ENCODE measurements around the gene NXN. TPM values are rescaled to one million over a fixed set of nuclear protein-coding genes. Genes with fewer than 3 reads are reported as not detected.
A peak's percentile ranks its signal among the peaks of the same experiment; 100 is the strongest.

Gene NXN
- total and polyA plus RNA-seq, 4 experiments from 2014 or later = 0.55 to 2.7 (median 1.9) TPM

DNA sequence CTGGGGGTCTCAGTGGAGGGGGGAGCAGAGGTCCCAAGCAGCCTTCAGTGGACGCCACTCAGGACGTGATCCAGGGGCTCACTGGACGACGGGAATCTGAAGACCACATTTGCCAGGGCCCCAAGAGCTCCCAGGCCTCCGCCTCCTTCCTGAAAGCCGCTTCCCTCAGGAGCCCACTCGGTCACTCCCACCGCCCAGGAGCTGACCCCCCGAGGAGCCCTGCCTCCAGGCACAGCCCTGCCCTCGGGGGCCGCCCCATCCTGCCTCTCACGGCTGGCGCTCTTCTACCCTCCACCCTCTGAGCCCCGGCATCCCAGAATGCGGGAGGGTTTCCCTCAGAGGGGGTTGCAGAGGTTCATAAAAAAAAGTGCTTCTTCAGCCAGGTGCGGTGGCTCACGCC lies 41.6 kb upstream of the NXN start:
- no peak overlapping the region for H3K4me3 Mint-ChIP-seq
- Histone ChIP-seq H3K36me3 (ENCODE audit: insufficient read depth, low read length) (no peaks in the 10 kb centered on the region), H3K27ac (ENCODE audit: low read depth, low read length) (no peak overlapping the region), H3K4me3 (ENCODE audit: low read length in 2 of 2) (no peak overlapping the region), H3K27me3 (ENCODE audit: insufficient read depth, low read length) (no peaks in the 10 kb centered on the region), H3K9me3 (ENCODE audit: control insufficient read depth in 1 of 2, low read length in 2 of 2) (no peaks in the 10 kb centered on the region), H3K4me1 (ENCODE audit: insufficient read depth, low read length) (no peaks in the 10 kb centered on the region)
- CTCF ChIA-PET (ENCODE audit: partially characterized antibody) = no interaction called here
- peaks cover 0 to 4% (median 2%) of the 10 kb centered on the region in 4 donors for H3K4me1 Mint-ChIP-seq
- H3K9me3 Mint-ChIP-seq = no peaks in the 10 kb centered on the region
- POLR2A ChIA-PET (ENCODE audit: partially characterized antibody) = no interaction called here
- no peaks in the 10 kb centered on the region for H3K27me3 Mint-ChIP-seq
- no peak for DNase-seq
- H3K27ac Mint-ChIP-seq = no peak overlapping the region
- intact Hi-C loops (cut with micrococcal nuclease) = no loop called here
- H3K36me3 Mint-ChIP-seq = peaks cover 9 to 11% of the 10 kb centered on the region in 2 donors

DNA sequence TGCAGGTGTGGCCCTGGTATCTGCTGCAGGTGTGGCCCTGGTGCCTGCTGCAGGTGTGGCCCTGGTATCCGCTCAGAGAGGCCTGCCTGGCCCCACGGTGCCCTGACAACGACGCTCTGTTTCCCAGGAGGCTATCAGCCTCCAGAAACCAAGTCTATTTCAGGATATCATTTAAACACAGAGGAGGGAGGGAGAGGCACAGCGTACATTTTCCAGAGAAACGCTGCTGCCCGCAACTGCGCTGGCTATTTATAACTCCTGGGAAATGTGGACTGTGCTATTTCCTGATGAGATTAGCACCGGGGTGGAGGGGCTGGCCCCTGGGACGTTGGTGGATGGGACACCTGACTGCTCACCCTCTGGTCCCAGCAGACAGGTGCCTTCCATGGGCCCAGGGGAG lies 39.9 kb upstream of the NXN start:
- H3K27ac Mint-ChIP-seq = no peak overlapping the region
- H3K36me3 Mint-ChIP-seq = peaks cover 7 to 13% of the 10 kb centered on the region in 2 donors
- intact Hi-C loops (cut with micrococcal nuclease) = no loop called here
- H3K4me3 Mint-ChIP-seq = no peak overlapping the region
- Histone ChIP-seq H3K27me3 (ENCODE audit: insufficient read depth, low read length) (no peaks in the 10 kb centered on the region), H3K4me1 (ENCODE audit: insufficient read depth, low read length) (no peaks in the 10 kb centered on the region), H3K9me3 (ENCODE audit: control insufficient read depth in 1 of 2, low read length in 2 of 2) (no peaks in the 10 kb centered on the region), H3K4me3 (ENCODE audit: low read length in 2 of 2) (no peak overlapping the region), H3K27ac (ENCODE audit: low read depth, low read length) (no peak overlapping the region), H3K36me3 (ENCODE audit: insufficient read depth, low read length) (no peaks in the 10 kb centered on the region)
- peaks cover 0 to 4% (median 4%) of the 10 kb centered on the region in 4 donors for H3K4me1 Mint-ChIP-seq
- ChIA-PET CTCF (ENCODE audit: partially characterized antibody) (no interaction called here), POLR2A (ENCODE audit: partially characterized antibody) (no interaction called here)
- no peaks in the 10 kb centered on the region for H3K27me3 Mint-ChIP-seq
- H3K9me3 Mint-ChIP-seq = no peaks in the 10 kb centered on the region
- no peak for DNase-seq

DNA sequence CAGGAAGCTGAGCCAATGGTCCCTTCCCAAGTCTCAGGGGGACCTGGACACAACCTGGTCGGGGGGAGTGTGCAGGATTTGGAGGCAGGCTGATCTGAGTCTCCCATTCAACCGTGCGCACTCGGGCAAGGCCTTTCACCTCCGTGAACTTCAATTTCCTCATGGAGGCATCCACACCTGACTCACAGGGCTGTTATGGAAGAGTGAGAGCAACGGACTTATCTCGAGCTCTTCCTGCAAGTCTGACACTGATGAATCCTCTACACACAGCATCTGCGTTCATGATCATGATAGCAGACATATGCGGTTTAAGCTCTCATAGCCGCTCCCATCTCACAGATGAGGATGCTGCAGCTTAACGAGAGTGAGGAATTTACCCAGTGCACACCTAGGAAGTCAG lies 39.0 kb upstream of the NXN start:
- no peak overlapping the region for H3K27ac ChIP-seq (ENCODE audit: low read depth, low read length)
- ChIA-PET CTCF (ENCODE audit: partially characterized antibody) (no interaction called here), POLR2A (ENCODE audit: partially characterized antibody) (no interaction called here)
- Mint-ChIP-seq H3K9me3 (no peaks in the 10 kb centered on the region), H3K27ac (no peak overlapping the region), H3K4me1 (peaks cover 0 to 4% (median 4%) of the 10 kb centered on the region in 4 donors), H3K27me3 (no peaks in the 10 kb centered on the region), H3K36me3 (peaks cover 7 to 13% of the 10 kb centered on the region in 2 donors), H3K4me3 (no peak overlapping the region)
- intact Hi-C loops (cut with micrococcal nuclease) = no loop called here
- H3K4me3 ChIP-seq (ENCODE audit: low read length in 2 of 2) = no peak overlapping the region
- no peaks in the 10 kb centered on the region for H3K4me1 ChIP-seq (ENCODE audit: insufficient read depth, low read length)
- no peak for DNase-seq
- no peaks in the 10 kb centered on the region for H3K36me3 ChIP-seq (ENCODE audit: insufficient read depth, low read length)
- H3K27me3 ChIP-seq (ENCODE audit: insufficient read depth, low read length) = no peaks in the 10 kb centered on the region
- H3K9me3 ChIP-seq (ENCODE audit: control insufficient read depth in 1 of 2, low read length in 2 of 2) = no peaks in the 10 kb centered on the region

DNA sequence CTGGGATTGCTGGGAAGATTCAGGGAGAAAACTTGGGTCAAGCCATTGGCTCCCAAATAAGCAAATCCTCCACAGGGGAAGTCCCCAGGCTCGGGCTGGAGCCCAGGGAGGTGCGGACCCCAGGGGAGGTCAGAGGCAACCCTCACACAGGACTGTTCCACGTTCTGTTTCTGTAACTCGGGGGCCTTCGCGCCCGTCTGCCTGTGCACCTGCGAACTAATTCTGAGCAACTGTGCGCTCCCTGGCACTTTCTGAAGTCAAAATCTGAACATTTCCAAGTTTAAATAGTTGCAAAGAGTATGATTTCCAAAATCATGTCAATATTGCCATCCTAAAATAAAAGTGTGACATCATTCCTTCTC lies 34.1 kb upstream of the NXN start:
- H3K27ac Mint-ChIP-seq = peak overlapping the region in 1 of 7 donors; percentile 57
- Histone ChIP-seq H3K27me3 (ENCODE audit: insufficient read depth, low read length) (no peaks in the 10 kb centered on the region), H3K36me3 (ENCODE audit: insufficient read depth, low read length) (peaks cover 17% of the 10 kb centered on the region), H3K9me3 (ENCODE audit: control insufficient read depth in 1 of 2, low read length in 2 of 2) (no peaks in the 10 kb centered on the region), H3K4me1 (ENCODE audit: insufficient read depth, low read length) (no peaks in the 10 kb centered on the region), H3K27ac (ENCODE audit: low read depth, low read length) (no peak overlapping the region), H3K4me3 (ENCODE audit: low read length in 2 of 2) (no peak overlapping the region)
- POLR2A ChIA-PET (ENCODE audit: partially characterized antibody) = no interaction called here
- peaks cover 0 to 3% (median 0%) of the 10 kb centered on the region in 4 donors for H3K4me1 Mint-ChIP-seq
- CTCF ChIA-PET (ENCODE audit: partially characterized antibody) = no interaction called here
- H3K4me3 Mint-ChIP-seq = no peak overlapping the region
- no peak for DNase-seq
- H3K9me3 Mint-ChIP-seq = no peaks in the 10 kb centered on the region
- peaks cover 3 to 25% of the 10 kb centered on the region in 2 donors for H3K36me3 Mint-ChIP-seq
- intact Hi-C loops (cut with micrococcal nuclease) = no loop called here
- H3K27me3 Mint-ChIP-seq = no peaks in the 10 kb centered on the region

DNA sequence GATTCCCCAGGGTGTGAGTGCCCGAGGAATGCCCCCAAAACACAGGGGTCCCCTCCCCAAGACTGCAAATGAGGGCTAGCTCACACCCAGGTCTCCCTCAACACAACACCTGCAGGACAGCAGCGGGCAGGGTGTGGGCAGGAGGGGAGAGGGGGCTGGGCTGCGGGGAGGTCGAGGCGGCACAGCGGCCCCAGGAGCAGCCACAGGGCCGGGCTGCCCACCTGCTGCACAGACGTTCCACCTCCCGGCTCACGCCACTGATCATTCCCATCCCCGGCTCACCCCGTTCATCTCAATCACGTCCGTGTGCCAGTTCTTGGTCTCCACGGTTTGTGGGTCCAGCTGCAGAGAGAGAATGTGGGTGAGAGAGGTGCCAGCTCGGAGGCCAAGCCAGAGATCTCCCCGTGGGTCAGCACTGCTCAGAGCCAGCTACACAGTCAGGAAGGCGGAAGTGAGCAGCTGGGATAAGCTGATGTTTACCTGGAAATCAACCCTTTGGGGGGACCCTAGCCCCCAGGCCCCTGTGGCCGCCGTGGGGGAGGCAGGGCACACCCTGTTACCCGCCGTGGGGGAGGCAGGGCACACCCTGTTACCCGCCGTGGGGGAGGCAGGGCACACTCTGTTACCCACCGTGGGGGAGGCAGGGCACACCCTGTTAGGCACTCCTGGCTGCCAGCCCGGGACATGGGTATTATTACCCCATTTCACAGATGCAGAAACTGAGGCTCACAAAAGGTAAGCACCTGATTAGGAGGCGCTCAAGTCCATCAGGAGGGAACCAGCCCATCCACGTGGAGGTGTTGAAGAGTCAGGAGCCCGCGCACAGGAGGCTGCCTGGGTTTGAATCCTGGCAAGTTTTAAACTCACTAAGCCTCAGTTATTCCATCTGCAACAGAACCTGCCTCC lies 33.5 kb upstream of the NXN start:
- peaks cover 3 to 26% of the 10 kb centered on the region in 2 donors for H3K36me3 Mint-ChIP-seq
- H3K9me3 Mint-ChIP-seq = no peaks in the 10 kb centered on the region
- Histone ChIP-seq H3K4me3 (ENCODE audit: low read length in 2 of 2) (no peak overlapping the region), H3K4me1 (ENCODE audit: insufficient read depth, low read length) (no peaks in the 10 kb centered on the region), H3K9me3 (ENCODE audit: control insufficient read depth in 1 of 2, low read length in 2 of 2) (no peaks in the 10 kb centered on the region), H3K36me3 (ENCODE audit: insufficient read depth, low read length) (peaks cover 17% of the 10 kb centered on the region), H3K27ac (ENCODE audit: low read depth, low read length) (no peak overlapping the region), H3K27me3 (ENCODE audit: insufficient read depth, low read length) (no peaks in the 10 kb centered on the region)
- ChIA-PET CTCF (ENCODE audit: partially characterized antibody) (no interaction called here), POLR2A (ENCODE audit: partially characterized antibody) (no interaction called here)
- intact Hi-C loops (cut with micrococcal nuclease) = no loop called here
- H3K27ac Mint-ChIP-seq = peak overlapping the region in 1 of 7 donors; percentile 52
- H3K4me3 Mint-ChIP-seq = no peak overlapping the region
- H3K27me3 Mint-ChIP-seq = no peaks in the 10 kb centered on the region
- peaks cover 0 to 3% (median 0%) of the 10 kb centered on the region in 4 donors for H3K4me1 Mint-ChIP-seq
- no peak for DNase-seq

DNA sequence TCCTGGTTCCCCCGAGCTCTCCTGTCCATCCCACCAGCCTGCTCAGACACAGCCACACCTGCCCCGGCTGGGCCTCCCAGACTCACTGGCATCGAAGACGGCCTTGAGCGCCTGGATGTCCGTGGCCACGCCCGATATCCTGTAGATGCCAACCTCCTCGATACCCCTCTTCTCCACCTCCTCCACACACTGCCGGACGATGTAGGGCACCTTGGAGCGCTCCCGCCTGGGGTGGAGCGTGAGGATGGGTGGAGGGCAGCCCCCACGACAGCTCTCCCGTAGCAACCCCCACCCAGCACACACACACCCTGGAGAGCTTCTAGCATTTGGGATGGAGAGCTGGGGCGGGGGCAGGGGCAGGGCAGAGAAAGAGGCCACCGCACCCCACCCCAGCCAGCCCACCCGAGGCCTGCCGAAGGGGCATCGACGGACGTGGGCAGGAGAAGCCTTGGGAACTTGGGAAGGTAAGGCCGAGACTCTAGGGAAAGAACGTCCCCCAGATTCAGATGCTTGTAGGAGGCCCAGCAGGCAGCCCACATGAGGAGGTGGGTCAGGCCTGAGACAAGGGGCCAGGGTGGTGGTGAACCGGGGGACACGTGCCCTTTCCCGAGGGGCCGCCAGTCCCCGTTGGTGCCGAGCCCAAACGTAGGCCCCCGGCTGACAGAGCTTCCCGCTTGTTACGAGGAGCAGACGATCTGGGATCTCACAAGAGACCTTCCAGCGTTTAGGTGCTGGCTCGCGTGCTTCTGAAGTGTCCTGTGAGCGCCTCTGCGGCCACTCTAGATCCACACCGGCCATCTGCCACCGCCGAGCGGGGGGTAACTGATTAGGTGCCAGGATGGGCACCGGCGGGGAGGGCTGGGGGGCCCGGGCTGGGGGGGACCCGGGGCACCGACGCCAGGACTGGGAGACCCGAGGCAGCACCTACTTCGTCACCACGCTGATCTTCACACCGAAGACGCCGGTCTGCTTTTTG lies 32.5 kb upstream of the NXN start:
- no peak for DNase-seq
- no peaks in the 10 kb centered on the region for H3K9me3 Mint-ChIP-seq
- Histone ChIP-seq H3K4me1 (ENCODE audit: insufficient read depth, low read length) (no peaks in the 10 kb centered on the region), H3K36me3 (ENCODE audit: insufficient read depth, low read length) (peaks cover 20% of the 10 kb centered on the region), H3K27me3 (ENCODE audit: insufficient read depth, low read length) (no peaks in the 10 kb centered on the region), H3K4me3 (ENCODE audit: low read length in 2 of 2) (no peak overlapping the region), H3K27ac (ENCODE audit: low read depth, low read length) (no peak overlapping the region), H3K9me3 (ENCODE audit: control insufficient read depth in 1 of 2, low read length in 2 of 2) (no peaks in the 10 kb centered on the region)
- no peak overlapping the region for H3K4me3 Mint-ChIP-seq
- H3K27me3 Mint-ChIP-seq = no peaks in the 10 kb centered on the region
- CTCF ChIA-PET (ENCODE audit: partially characterized antibody) = no interaction called here
- peak overlapping the region in 1 of 7 donors; percentile 42 for H3K27ac Mint-ChIP-seq
- peaks cover 0 to 3% (median 0%) of the 10 kb centered on the region in 4 donors for H3K4me1 Mint-ChIP-seq
- POLR2A ChIA-PET (ENCODE audit: partially characterized antibody) = no interaction called here
- intact Hi-C loops (cut with micrococcal nuclease) = no loop called here
- H3K36me3 Mint-ChIP-seq = peaks cover 3 to 30% of the 10 kb centered on the region in 2 donors

DNA sequence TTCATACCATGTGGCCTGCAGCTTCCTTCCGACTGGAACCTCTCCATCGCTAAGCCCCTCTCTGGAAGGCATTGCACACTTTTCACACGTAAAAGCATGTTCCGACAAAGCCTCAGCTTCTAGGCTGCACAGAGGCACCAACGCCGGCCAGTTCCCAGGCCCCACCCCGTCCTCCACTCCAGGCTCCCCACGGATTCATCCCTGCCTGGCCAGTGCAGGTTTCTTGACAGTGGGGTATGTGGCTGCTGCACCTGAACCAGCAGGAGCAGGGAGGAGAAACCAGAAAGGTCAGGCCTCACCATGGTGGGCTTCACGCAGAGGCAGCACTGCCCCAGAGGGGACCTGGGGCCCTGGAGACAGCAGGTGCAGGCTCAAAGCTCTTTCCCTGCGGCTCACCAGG lies 31.6 kb upstream of the NXN start:
- H3K4me1 Mint-ChIP-seq = peaks cover 0 to 3% (median 0%) of the 10 kb centered on the region in 4 donors
- Histone ChIP-seq H3K27me3 (ENCODE audit: insufficient read depth, low read length) (no peaks in the 10 kb centered on the region), H3K4me3 (ENCODE audit: low read length in 2 of 2) (no peak overlapping the region), H3K9me3 (ENCODE audit: control insufficient read depth in 1 of 2, low read length in 2 of 2) (no peaks in the 10 kb centered on the region), H3K36me3 (ENCODE audit: insufficient read depth, low read length) (peaks cover 23% of the 10 kb centered on the region), H3K27ac (ENCODE audit: low read depth, low read length) (no peak overlapping the region), H3K4me1 (ENCODE audit: insufficient read depth, low read length) (no peaks in the 10 kb centered on the region)
- H3K4me3 Mint-ChIP-seq = no peak overlapping the region
- DNase-seq = no peak
- no peaks in the 10 kb centered on the region for H3K9me3 Mint-ChIP-seq
- no peak overlapping the region for H3K27ac Mint-ChIP-seq
- intact Hi-C loops (cut with micrococcal nuclease) = no loop called here
- POLR2A ChIA-PET (ENCODE audit: partially characterized antibody) = no interaction called here
- peaks cover 3 to 30% of the 10 kb centered on the region in 2 donors for H3K36me3 Mint-ChIP-seq
- H3K27me3 Mint-ChIP-seq = no peaks in the 10 kb centered on the region
- CTCF ChIA-PET (ENCODE audit: partially characterized antibody) = no interaction called here
